ENCODE results near the gene SLC13A3. TPM values are rescaled to one million over a fixed set of nuclear protein-coding genes. Genes with fewer than 3 reads are reported as not detected.
A peak's percentile ranks its signal among the peaks of the same experiment; 100 is the strongest.

SLC13A3 gene
- total and polyA plus RNA-seq, 4 donors: 1.1 to 2.4 (median 2.0) TPM

- Histone ChIP-seq H3K4me1 (ENCODE audit: control insufficient read depth in 5 of 5, insufficient read depth in 5 of 5, low read length in 5 of 5) (no peaks in the 10 kb centered on the region), H3K9me3 (ENCODE audit: control insufficient read depth in 4 of 4, insufficient read depth in 3 of 4, low read length in 3 of 4) (peaks cover 0 to 2% (median 0%) of the 10 kb centered on the region in 4 donors), H3K27ac (ENCODE audit: low read depth in 1 of 2, low read length in 1 of 2) (no peak overlapping the region), H3K9ac (ENCODE audit: insufficient read depth in 1 of 2, low read length in 2 of 2) (no peak overlapping the region), H3K27me3 (ENCODE audit: control insufficient read depth in 3 of 3, insufficient read depth in 3 of 3, low read length in 2 of 3) (no peaks in the 10 kb centered on the region), H3K4me3 (no peak overlapping the region), H3K36me3 (ENCODE audit: control insufficient read depth in 4 of 4, insufficient read depth in 4 of 4, low read length in 4 of 4) (no peaks in the 10 kb centered on the region)
- 66 to 70% methylated on average over 2 of the region's 2 CpGs for WGBS, 2 donors
- ATAC-seq (ENCODE audit: insufficient read depth, low FRiP score): no peak
- TF ChIP-seq, protein P1, sequence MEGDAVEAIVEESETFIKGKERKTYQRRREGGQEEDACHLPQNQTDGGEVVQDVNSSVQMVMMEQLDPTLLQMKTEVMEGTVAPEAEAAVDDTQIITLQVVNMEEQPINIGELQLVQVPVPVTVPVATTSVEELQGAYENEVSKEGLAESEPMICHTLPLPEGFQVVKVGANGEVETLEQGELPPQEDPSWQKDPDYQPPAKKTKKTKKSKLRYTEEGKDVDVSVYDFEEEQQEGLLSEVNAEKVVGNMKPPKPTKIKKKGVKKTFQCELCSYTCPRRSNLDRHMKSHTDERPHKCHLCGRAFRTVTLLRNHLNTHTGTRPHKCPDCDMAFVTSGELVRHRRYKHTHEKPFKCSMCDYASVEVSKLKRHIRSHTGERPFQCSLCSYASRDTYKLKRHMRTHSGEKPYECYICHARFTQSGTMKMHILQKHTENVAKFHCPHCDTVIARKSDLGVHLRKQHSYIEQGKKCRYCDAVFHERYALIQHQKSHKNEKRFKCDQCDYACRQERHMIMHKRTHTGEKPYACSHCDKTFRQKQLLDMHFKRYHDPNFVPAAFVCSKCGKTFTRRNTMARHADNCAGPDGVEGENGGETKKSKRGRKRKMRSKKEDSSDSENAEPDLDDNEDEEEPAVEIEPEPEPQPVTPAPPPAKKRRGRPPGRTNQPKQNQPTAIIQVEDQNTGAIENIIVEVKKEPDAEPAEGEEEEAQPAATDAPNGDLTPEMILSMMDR (IDR thresholded peaks at IDR 0.05; ENCODE audit: control extremely low read depth, extremely low read depth): no peak
- peak in 1 of 3 donors; percentile 39 for DNase-seq
These were observed 66.8 kb downstream of the SLC13A3 start for GRCh38 chr20:46584508-46584907.

GRCh38 chr20:46583411-46584214 is 67.6 kb downstream of the SLC13A3 start:
- Histone ChIP-seq H3K9me3 (ENCODE audit: control insufficient read depth in 4 of 4, insufficient read depth in 3 of 4, low read length in 3 of 4) (peaks cover 0 to 2% (median 0%) of the 10 kb centered on the region in 4 donors), H3K36me3 (ENCODE audit: control insufficient read depth in 4 of 4, insufficient read depth in 4 of 4, low read length in 4 of 4) (no peaks in the 10 kb centered on the region), H3K27ac (ENCODE audit: low read depth in 1 of 2, low read length in 1 of 2) (no peak overlapping the region), H3K27me3 (ENCODE audit: control insufficient read depth in 3 of 3, insufficient read depth in 3 of 3, low read length in 2 of 3) (no peaks in the 10 kb centered on the region), H3K9ac (ENCODE audit: insufficient read depth in 1 of 2, low read length in 2 of 2) (no peak overlapping the region), H3K4me1 (ENCODE audit: control insufficient read depth in 5 of 5, insufficient read depth in 5 of 5, low read length in 5 of 5) (no peaks in the 10 kb centered on the region), H3K4me3 (no peak overlapping the region)
- TF ChIP-seq, protein P1 (IDR thresholded peaks at IDR 0.05; ENCODE audit: control extremely low read depth, extremely low read depth): no peak
- ATAC-seq (ENCODE audit: insufficient read depth, low FRiP score) (no peak), DNase-seq (no peak)
- 77 to 79% methylated on average over 17 of the region's 17 CpGs for WGBS, 2 donors

- 90 to 92% methylated on average over 5 of the region's 5 CpGs for WGBS, 2 donors
- no peak overlapping the region for H3K4me3 ChIP-seq
These were observed 68.6 kb downstream of the SLC13A3 start for GRCh38 chr20:46582648-46583047.

More at GRCh38 chr20:46582648-46583047, 68.6 kb downstream of the SLC13A3 start:
- DNase-seq: no peak
- no peaks in the 10 kb centered on the region for H3K9me3 ChIP-seq (ENCODE audit: control insufficient read depth in 4 of 4, insufficient read depth in 3 of 4, low read length in 3 of 4)
- no peak overlapping the region for H3K27ac ChIP-seq (ENCODE audit: low read depth in 1 of 2, low read length in 1 of 2)
- TF ChIP-seq, protein P1 (IDR thresholded peaks at IDR 0.05; ENCODE audit: control extremely low read depth, extremely low read depth): no peak
- no peak overlapping the region for H3K9ac ChIP-seq (ENCODE audit: insufficient read depth in 1 of 2, low read length in 2 of 2)
- no peaks in the 10 kb centered on the region for H3K4me1 ChIP-seq (ENCODE audit: control insufficient read depth in 5 of 5, insufficient read depth in 5 of 5, low read length in 5 of 5)
- H3K36me3 ChIP-seq (ENCODE audit: control insufficient read depth in 4 of 4, insufficient read depth in 4 of 4, low read length in 4 of 4): no peaks in the 10 kb centered on the region
- H3K27me3 ChIP-seq (ENCODE audit: control insufficient read depth in 3 of 3, insufficient read depth in 3 of 3, low read length in 2 of 3): no peaks in the 10 kb centered on the region
- ATAC-seq (ENCODE audit: insufficient read depth, low FRiP score): no peak
